NCI-H510A (cell line): ENCODE results near the gene GALNT8.
"Not testable (repeated sequence)": the region's sequence is repeated elsewhere in the genome, so short reads cannot be mapped to it uniquely, and the experiment has no call there.

ENCODE experiments used
- DNase-seq: peaks from one replicate; lab custom pipeline; 2025; lab: John Stamatoyannopoulos, UW

Gene GALNT8

DNA sequence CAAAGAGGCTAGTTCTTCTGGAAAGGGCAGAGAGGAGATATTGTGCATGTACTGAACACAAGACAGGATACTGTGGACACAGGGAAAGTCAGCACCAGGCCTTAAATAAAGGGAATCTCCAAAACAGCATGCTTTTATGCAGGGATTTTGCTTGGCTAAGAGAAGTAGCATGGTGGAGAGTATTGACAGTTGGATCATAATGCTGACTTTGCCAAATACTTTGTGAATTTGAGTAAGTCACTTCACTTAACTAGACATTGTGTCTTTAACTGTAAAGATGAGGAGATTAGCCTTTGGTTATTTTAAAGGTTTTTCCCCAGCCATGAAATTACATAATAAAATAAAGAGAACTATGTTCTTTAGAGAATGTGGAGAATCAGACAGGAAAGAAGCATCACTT lies 24.5 kb downstream of the GALNT8 start:
- DNase-seq, result no peak

GRCh38 chr12:4745249-4745648 lies 25.0 kb downstream of the GALNT8 start:
- no peak for DNase-seq

DNA sequence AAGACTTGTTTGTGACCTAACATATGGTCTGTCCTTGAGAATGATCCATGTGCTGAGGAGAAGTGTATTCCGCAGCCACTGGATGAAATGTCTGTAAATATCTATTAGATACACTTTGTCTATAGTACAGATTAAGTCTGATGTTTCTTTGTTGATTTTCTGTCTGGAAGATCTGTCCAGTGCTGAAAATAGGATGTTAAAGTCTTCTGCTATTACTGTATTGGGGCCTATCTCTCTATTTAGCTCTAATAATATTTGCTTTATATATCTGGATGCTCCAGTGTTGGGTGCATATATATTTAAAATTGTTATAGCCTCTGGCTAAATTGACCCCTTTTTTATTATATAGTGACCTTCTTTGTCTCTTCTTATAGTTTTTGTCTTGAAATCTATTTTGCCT lies 31.5 kb downstream of the GALNT8 start:
- DNase-seq, result not testable (repeated sequence)

- no peak for DNase-seq
These were observed 42.6 kb downstream of the GALNT8 start for GRCh38 chr12:4762773-4763172.

DNA sequence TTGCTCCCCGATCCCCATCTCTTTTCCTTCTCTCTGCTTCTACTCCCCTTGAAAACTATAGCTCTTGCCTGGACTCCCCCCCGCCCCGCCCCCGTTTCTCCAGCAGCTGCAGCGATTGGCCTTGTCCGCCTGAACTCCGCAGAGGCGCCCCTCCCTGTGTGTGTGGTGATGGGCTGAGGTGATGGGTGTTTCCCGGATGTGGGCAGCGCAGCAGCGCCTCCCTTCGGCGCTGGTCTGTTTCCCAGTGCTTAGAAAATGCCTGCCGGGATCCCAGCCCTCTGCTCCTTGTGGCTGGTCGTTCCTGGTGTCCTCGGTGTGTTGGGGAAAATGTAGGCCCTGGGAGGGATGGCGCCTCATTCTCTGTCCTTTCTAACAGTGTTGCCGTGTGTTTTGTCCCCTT lies 43.3 kb downstream of the GALNT8 start:
- no peak for DNase-seq

GRCh38 chr12:4766445-4766844 lies 46.2 kb downstream of the GALNT8 start:
- no peak for DNase-seq

- no peak for DNase-seq
These were observed 47.0 kb downstream of the GALNT8 start for GRCh38 chr12:4767186-4767585.

DNA sequence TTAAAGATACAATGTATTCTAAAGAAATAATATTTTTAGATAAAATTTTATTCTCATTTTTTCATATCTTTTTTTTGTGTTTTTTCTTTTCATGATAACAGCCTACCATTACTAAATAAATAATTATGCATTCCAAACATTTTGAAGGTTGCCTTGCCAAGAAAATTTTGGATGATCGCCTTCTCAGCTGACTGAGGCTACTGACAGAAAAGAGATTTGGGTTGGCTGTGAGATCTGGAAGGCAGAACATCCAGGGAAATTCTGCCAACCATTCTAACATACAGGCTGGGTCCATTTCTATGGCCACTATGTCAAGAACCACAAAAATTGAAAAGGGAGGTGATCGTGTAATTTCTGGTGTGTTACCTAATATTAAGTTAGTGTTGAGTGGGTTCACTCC lies 48.1 kb downstream of the GALNT8 start:
- no peak for DNase-seq

DNA sequence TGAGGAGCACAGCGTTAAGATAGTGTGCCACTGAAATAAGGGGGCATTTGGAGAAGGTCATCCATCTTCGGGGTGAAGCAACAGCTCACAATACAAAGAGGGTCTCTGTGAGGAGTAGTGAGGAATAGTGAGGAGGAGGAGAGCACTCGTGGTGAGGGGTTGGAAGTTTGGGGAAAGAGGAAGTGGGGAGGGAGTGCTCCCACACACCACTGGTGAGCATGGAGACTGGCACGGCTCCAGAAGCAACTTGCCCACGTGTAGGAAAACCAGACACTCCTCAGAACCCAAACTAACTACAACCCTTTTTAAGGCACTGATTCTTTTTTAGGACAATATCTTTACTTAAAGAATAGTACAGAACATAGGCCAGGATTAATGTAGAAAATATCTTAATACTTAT lies 48.9 kb downstream of the GALNT8 start:
- DNase-seq, result no peak

DNA sequence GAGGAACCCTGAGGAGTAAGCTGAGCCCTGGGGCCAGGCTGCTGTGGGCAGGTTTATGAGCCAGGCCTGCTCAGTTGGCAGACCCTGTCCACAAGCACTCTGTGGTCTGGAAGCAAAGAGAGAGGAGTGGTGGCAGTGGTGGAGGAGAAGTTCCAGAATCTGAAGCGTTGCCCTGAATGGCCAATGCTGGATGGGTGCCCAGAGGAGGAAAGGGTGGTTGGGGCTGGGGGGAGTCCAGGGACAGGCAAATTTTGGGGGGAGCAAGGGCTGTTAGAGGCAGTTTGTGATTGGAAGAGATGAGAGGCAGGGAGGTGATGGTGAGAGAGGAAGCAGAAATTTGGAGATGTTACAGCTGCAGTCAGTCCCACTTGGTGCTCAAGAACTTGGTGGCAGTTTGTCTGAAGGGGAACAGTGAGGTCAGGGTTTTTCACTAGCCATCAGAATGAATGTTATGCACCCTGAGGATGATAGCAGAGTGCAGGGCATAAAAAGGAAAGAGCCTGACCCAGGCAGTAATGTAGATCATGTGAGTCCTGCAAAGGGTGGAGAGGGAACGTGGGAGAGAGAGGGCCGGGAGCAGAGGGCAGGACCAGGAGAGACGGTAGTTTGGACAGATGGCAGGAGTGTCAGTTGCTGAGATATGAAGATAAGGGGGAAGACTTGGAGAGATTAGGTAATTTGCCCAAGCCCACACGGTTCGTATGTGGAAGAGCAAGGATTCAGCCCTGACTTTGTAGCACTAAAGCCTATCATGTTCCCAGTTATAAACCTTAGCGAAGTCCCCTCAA lies 51.2 kb downstream of the GALNT8 start:
- DNase-seq, result no peak

GRCh38 chr12:4771960-4772566 lies 51.9 kb downstream of the GALNT8 start:
- no peak for DNase-seq

DNA sequence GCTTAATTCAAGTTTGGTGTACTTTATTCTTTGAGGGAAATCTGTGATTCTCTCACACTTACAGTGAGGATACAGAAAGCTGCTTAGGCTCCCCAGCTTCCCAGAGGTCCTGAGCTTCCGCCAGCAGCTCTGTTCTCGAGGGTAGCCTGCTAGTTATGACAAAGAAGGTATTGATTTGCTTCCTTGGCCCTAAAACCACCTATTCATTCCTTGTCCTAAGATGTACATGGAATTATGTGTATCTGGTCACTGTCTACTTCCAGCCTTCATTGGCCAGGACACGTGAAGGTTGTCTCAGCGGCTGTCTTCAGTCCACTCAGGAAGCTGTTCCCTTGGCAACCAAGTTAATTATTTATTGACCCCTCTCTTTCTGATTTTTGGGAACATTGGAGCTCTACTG lies 55.7 kb downstream of the GALNT8 start:
- DNase-seq, result no peak

DNA sequence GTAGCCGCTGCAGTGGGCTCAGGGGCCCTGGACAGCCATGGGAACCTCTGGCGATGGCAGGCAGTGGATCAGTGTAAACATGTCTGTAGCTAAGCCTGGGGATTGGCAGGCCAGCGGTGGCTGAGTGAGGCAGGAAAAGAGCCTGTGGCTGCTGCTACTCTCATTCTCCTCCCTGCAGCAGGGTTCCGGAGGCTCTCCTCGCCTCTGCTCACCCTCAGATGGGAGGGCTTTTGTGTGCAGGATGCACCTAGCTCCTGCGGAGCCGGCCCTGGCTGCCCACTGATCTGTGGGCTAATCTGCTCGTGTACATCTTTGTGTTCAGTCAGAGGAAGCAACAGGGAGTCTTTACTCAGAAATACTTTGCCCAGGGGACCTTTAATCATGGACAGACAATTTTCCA lies 59.5 kb downstream of the GALNT8 start:
- no peak for DNase-seq

DNA sequence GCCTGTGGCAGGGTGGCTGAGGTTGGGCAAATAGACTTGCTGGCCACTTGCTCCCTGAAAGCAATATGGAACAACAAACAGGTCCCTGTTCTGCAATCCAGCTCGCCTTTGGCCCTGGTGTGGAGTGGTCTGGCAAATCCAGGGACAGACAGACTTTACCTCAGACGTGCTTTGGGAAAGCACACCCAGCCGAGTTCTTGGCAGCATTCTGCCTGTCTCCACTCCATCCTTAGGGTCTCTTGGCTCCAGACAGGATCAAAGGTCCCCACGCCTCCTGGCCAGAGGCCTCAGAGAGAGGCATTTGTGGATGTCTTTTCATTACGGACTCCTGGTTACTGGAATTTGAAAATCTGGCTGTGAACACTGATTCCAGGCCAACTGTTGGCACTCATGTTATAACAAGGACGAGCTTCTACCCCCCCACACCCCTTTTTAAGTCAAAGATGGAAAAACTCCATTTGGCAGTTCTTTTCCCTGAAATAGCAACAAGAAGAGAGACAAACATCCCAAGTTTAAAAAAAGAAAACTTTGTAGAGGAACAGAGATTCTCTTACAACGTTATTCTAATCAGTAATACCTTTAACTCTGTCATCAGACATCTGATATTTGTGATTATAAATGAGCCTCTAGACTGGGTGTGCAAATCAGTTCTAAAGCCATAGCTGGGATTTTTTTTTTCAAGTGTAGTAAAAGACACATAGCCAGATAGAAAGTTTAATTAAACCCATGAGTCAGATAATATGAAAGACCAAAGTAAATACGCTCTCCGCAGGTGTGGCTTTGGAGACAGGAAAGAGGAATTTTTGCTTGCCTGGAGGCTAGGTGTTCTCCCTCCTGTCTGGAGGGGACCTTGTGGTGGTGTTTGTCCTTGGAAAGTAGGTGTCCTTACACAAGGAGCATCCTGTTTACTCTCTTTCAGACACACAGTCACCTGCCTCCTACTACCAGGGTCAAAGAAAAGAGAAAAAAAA lies 60.7 kb downstream of the GALNT8 start:
- DNase-seq, result no peak

GRCh38 chr12:4784404-4785054 lies 64.3 kb downstream of the GALNT8 start:
- DNase-seq, result no peak

- no peak for DNase-seq
These were observed 66.6 kb downstream of the GALNT8 start for GRCh38 chr12:4786795-4787194.

- no peak for DNase-seq
These were observed 67.8 kb downstream of the GALNT8 start for GRCh38 chr12:4787965-4788364.

GRCh38 chr12:4789776-4790175 lies 69.6 kb downstream of the GALNT8 start:
- no peak for DNase-seq

- DNase-seq, result no peak
These were observed 71.3 kb downstream of the GALNT8 start for GRCh38 chr12:4791497-4791896.

DNA sequence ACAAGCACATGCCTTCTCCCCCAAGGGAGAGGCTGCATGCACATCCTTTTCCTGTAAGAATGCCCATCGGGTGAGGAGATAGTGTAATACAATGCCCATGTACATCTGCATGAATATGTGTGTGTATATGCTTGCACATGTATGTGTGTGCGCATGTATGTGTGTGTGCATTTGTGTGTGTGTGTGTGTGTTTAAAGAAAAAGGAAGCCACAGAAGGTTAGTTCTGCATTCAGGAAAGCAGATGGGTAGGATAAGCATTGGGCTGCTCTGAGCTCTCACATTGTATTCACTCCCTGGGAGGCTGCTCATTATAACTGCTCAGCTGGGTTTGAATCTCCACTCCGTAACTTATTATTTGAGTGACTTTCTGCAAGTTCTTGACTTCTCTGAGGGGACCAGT lies 74.3 kb downstream of the GALNT8 start:
- DNase-seq, result no peak

GRCh38 chr12:4796216-4796615 lies 76.0 kb downstream of the GALNT8 start:
- DNase-seq, result no peak
